ENCODE results near the gene NTF4.

DNA sequence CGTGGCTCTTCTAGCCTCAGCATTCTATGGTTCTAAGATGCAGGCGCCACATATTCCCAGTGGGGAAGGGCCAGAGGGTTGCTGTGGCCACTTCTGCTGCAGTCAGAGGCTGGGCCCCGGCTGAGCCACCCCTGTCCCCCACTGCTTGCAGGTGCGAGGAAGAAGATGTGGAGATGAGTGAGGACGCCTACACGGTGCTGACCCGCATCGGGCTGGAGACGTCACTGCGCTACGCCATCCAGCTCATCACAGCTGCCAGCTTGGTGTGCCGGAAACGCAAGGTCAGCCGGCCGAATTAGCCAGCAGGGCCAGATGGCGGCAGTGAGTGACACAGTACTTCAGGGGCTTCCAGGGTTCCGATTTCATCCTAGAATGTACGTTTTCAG is 49.8 kb downstream of the NTF4 start:
- no peak for TF ChIP-seq EZH2 (IDR thresholded peaks at IDR 0.05; ENCODE audit: low read depth, unreplicated experiment)
- no peak for TF ChIP-seq POLR2AphosphoS5 (IDR thresholded peaks at IDR 0.05; ENCODE audit: low read depth)
